ENCODE data around the gene CAPRIN1.
"Not testable (repeated sequence)": the region's sequence is repeated elsewhere in the genome, so short reads cannot be mapped to it uniquely, and the experiment has no call there.

CAPRIN1 gene

GRCh38 chr11:34052036-34052607 is 591 bp downstream of the CAPRIN1 start:
- Histone ChIP-seq H3K27ac (ENCODE audit: low read depth, low read length) (peak overlapping the region; percentile 100), H3K27me3 (ENCODE audit: control insufficient read depth, insufficient read depth, low read length) (no peaks in the 10 kb centered on the region), H3K4me1 (ENCODE audit: control insufficient read depth, insufficient read depth, low read length) (peaks cover 23% of the 10 kb centered on the region), H3K36me3 (ENCODE audit: control insufficient read depth, insufficient read depth, low read length) (peaks cover 29% of the 10 kb centered on the region), H3K9me3 (ENCODE audit: control insufficient read depth, insufficient read depth, low read length) (no peaks in the 10 kb centered on the region), H3K9ac (ENCODE audit: low read depth, low read length) (peak overlapping the region; percentile 99), H3K4me3 (ENCODE audit: low read depth, low read length) (peak overlapping the region; percentile 98)

- Histone ChIP-seq H3K27ac (ENCODE audit: low read depth, low read length) (peak overlapping the region; percentile 100), H3K9ac (ENCODE audit: low read depth, low read length) (peak overlapping the region; percentile 99), H3K9me3 (ENCODE audit: control insufficient read depth, insufficient read depth, low read length) (no peaks in the 10 kb centered on the region), H3K27me3 (ENCODE audit: control insufficient read depth, insufficient read depth, low read length) (no peaks in the 10 kb centered on the region), H3K36me3 (ENCODE audit: control insufficient read depth, insufficient read depth, low read length) (peaks cover 33% of the 10 kb centered on the region), H3K4me3 (ENCODE audit: low read depth, low read length) (peak overlapping the region; percentile 98), H3K4me1 (ENCODE audit: control insufficient read depth, insufficient read depth, low read length) (peaks cover 23% of the 10 kb centered on the region)
These were observed 1.2 kb downstream of the CAPRIN1 start for GRCh38 chr11:34052608-34053160.

GRCh38 chr11:34053161-34053686 is 1.7 kb downstream of the CAPRIN1 start:
- Histone ChIP-seq H3K27ac (ENCODE audit: low read depth, low read length) (peak overlapping the region; percentile 100), H3K4me1 (ENCODE audit: control insufficient read depth, insufficient read depth, low read length) (peaks cover 23% of the 10 kb centered on the region), H3K4me3 (ENCODE audit: low read depth, low read length) (peak overlapping the region; percentile 98), H3K9ac (ENCODE audit: low read depth, low read length) (peak overlapping the region; percentile 99), H3K27me3 (ENCODE audit: control insufficient read depth, insufficient read depth, low read length) (no peaks in the 10 kb centered on the region), H3K36me3 (ENCODE audit: control insufficient read depth, insufficient read depth, low read length) (peaks cover 33% of the 10 kb centered on the region), H3K9me3 (ENCODE audit: control insufficient read depth, insufficient read depth, low read length) (no peaks in the 10 kb centered on the region)

GRCh38 chr11:34054351-34054750 is 2.8 kb downstream of the CAPRIN1 start:
- H3K9me3 ChIP-seq (ENCODE audit: control insufficient read depth, insufficient read depth, low read length); H3K27me3 ChIP-seq (ENCODE audit: control insufficient read depth, insufficient read depth, low read length); H3K27ac ChIP-seq (ENCODE audit: low read depth, low read length): not testable (repeated sequence)
- peaks cover 44% of the 10 kb centered on the region for H3K36me3 ChIP-seq (ENCODE audit: control insufficient read depth, insufficient read depth, low read length)
- H3K4me1 ChIP-seq (ENCODE audit: control insufficient read depth, insufficient read depth, low read length), result peaks cover 23% of the 10 kb centered on the region
- H3K4me3 ChIP-seq (ENCODE audit: low read depth, low read length), result peak overlapping the region; percentile 98
- peak overlapping the region; percentile 99; the same call in 1 of the 2 replicates for H3K9ac ChIP-seq (ENCODE audit: low read depth, low read length)

DNA sequence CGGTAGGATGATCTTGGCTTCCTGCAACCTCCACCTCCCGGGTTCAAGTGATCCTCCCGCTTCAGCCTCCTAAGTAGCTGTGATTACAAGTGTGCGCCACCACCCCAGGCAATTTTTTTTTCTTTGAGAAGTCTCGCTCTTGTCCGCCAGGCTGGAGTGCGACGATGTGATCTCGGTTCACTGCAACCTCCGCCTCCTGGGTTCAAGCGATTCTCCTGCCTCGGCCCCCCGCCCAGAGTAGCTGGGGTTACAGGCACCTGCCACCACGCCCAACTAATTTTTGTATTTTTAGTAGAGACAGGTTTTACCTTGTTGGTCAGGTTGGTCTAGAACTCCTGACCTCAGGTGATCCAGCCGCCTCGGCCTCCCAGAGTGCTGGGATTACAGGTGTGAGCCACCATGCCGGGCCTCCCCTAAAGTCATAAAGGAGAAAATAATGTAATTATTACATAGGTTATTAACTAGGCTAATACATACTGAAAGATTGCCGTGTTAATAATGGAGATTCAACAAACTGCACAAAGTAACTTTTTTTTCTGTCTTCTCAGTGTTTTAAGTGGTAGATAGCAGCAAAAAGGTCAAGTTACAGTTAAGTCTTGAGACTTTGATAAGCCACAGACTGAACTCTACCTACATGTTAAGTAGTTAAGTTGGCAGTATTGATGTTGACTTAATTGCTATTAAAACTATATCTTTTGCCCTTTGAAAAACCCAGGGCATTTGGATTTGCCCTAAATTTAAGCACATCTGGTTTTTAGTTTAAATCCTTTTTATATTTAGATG is 3.9 kb downstream of the CAPRIN1 start:
- peaks cover 19% of the 10 kb centered on the region for H3K4me1 ChIP-seq (ENCODE audit: control insufficient read depth, insufficient read depth, low read length)
- H3K27me3 ChIP-seq (ENCODE audit: control insufficient read depth, insufficient read depth, low read length), result no peaks in the 10 kb centered on the region
- peak overlapping the region; percentile 98; the same call in 1 of the 2 replicates for H3K4me3 ChIP-seq (ENCODE audit: low read depth, low read length)
- H3K9me3 ChIP-seq (ENCODE audit: control insufficient read depth, insufficient read depth, low read length), result no peaks in the 10 kb centered on the region
- H3K36me3 ChIP-seq (ENCODE audit: control insufficient read depth, insufficient read depth, low read length), result peaks cover 51% of the 10 kb centered on the region
- H3K9ac ChIP-seq (ENCODE audit: low read depth, low read length), result no peak overlapping the region
- H3K27ac ChIP-seq (ENCODE audit: low read depth, low read length), result no peak overlapping the region

DNA sequence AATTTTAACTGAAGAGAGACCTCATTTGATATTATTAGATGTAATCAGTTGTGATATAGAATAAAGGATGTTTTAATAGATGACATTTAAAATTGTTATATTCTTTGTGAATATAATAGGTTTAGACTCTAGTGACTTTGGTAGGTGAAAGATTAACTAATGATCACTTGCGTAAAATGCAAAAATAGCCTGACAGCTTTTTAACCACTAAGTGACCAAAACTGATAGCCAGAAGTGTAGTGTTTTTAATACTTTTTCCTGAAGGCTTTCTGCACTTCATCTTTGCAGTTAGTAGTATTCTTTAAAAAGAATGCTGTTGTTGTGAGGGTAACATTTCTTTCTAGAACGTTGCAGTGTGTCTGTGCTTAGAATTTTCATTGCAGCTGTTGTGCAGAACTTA is 5.1 kb downstream of the CAPRIN1 start:
- H3K36me3 ChIP-seq (ENCODE audit: control insufficient read depth, insufficient read depth, low read length), result peaks cover 63% of the 10 kb centered on the region
- peaks cover 13% of the 10 kb centered on the region for H3K4me1 ChIP-seq (ENCODE audit: control insufficient read depth, insufficient read depth, low read length)
- H3K27ac ChIP-seq (ENCODE audit: low read depth, low read length), result no peak overlapping the region
- no peak overlapping the region for H3K9ac ChIP-seq (ENCODE audit: low read depth, low read length)
- no peaks in the 10 kb centered on the region for H3K27me3 ChIP-seq (ENCODE audit: control insufficient read depth, insufficient read depth, low read length)
- no peaks in the 10 kb centered on the region for H3K9me3 ChIP-seq (ENCODE audit: control insufficient read depth, insufficient read depth, low read length)
- peak overlapping the region; percentile 35; the same call in 1 of the 2 replicates for H3K4me3 ChIP-seq (ENCODE audit: low read depth, low read length)

GRCh38 chr11:34063061-34063795 is 11.7 kb downstream of the CAPRIN1 start:
- H3K4me3 ChIP-seq (ENCODE audit: low read depth, low read length), result no peak overlapping the region
- no peaks in the 10 kb centered on the region for H3K4me1 ChIP-seq (ENCODE audit: control insufficient read depth, insufficient read depth, low read length)
- no peaks in the 10 kb centered on the region for H3K27me3 ChIP-seq (ENCODE audit: control insufficient read depth, insufficient read depth, low read length)
- no peaks in the 10 kb centered on the region for H3K9me3 ChIP-seq (ENCODE audit: control insufficient read depth, insufficient read depth, low read length)
- no peak overlapping the region for H3K27ac ChIP-seq (ENCODE audit: low read depth, low read length)
- peaks cover 59% of the 10 kb centered on the region for H3K36me3 ChIP-seq (ENCODE audit: control insufficient read depth, insufficient read depth, low read length)
- H3K9ac ChIP-seq (ENCODE audit: low read depth, low read length), result no peak overlapping the region

DNA sequence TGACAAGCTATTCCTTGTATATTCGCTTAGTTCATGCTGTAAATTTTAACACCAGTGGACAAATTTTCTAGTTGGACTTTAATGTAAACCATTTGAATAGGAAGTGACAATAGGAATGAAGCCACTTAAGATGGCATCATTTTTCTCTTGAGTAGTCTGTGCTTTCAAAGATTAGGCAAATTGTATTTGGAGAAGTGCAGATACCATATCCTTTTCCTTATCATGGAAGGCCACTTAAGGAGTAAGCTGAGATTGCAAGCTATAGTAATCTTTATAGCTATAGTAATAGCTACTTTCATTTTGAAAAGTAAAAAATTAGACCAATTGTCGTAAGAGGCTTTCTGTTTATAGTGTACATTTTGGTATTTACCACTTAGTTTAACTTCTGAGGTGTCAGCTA is 12.8 kb downstream of the CAPRIN1 start:
- H3K27ac ChIP-seq (ENCODE audit: low read depth, low read length), result no peak overlapping the region
- no peaks in the 10 kb centered on the region for H3K27me3 ChIP-seq (ENCODE audit: control insufficient read depth, insufficient read depth, low read length)
- no peak overlapping the region for H3K4me3 ChIP-seq (ENCODE audit: low read depth, low read length)
- no peak overlapping the region for H3K9ac ChIP-seq (ENCODE audit: low read depth, low read length)
- H3K9me3 ChIP-seq (ENCODE audit: control insufficient read depth, insufficient read depth, low read length), result no peaks in the 10 kb centered on the region
- peaks cover 54% of the 10 kb centered on the region for H3K36me3 ChIP-seq (ENCODE audit: control insufficient read depth, insufficient read depth, low read length)
- no peaks in the 10 kb centered on the region for H3K4me1 ChIP-seq (ENCODE audit: control insufficient read depth, insufficient read depth, low read length)

GRCh38 chr11:34065505-34066203 is 14.1 kb downstream of the CAPRIN1 start:
- Histone ChIP-seq H3K4me3 (ENCODE audit: low read depth, low read length) (no peak overlapping the region), H3K27me3 (ENCODE audit: control insufficient read depth, insufficient read depth, low read length) (no peaks in the 10 kb centered on the region), H3K9ac (ENCODE audit: low read depth, low read length) (no peak overlapping the region), H3K27ac (ENCODE audit: low read depth, low read length) (no peak overlapping the region), H3K36me3 (ENCODE audit: control insufficient read depth, insufficient read depth, low read length) (peaks cover 51% of the 10 kb centered on the region), H3K4me1 (ENCODE audit: control insufficient read depth, insufficient read depth, low read length) (no peaks in the 10 kb centered on the region), H3K9me3 (ENCODE audit: control insufficient read depth, insufficient read depth, low read length) (no peaks in the 10 kb centered on the region)

GRCh38 chr11:34066766-34067165 is 15.2 kb downstream of the CAPRIN1 start:
- H3K4me1 ChIP-seq (ENCODE audit: control insufficient read depth, insufficient read depth, low read length); H3K9me3 ChIP-seq (ENCODE audit: control insufficient read depth, insufficient read depth, low read length); H3K4me3 ChIP-seq (ENCODE audit: low read depth, low read length); H3K27me3 ChIP-seq (ENCODE audit: control insufficient read depth, insufficient read depth, low read length); H3K9ac ChIP-seq (ENCODE audit: low read depth, low read length); H3K27ac ChIP-seq (ENCODE audit: low read depth, low read length): not testable (repeated sequence)
- peaks cover 46% of the 10 kb centered on the region for H3K36me3 ChIP-seq (ENCODE audit: control insufficient read depth, insufficient read depth, low read length)

Data from HUES48 (cell line).